Small intestine (tissue), 7 donors: ENCODE measurements around the gene ZMIZ1. TPM values are rescaled to one million over a fixed set of nuclear protein-coding genes. Genes with fewer than 3 reads are reported as not detected.

ENCODE experiments used
- DNase-seq, 2 donors: peaks; one replicate each; pipeline versions ENCODE4 v3.0.0 to v3.0.0-alpha.2; 2013
- FAIRE-seq: peaks from 2 replicates; lab custom pipeline; 2012; peaks lifted over from hg19 to GRCh38; lab: Jason Lieb, UNC
- H3K27ac ChIP-seq, 3 donors: one replicate each; pipeline ENCODE4 v1.5.1; 2013; ENCODE audit warnings: low read length in 2 of 3, mild to moderate bottlenecking in 2 of 3, control low read depth in 1 of 3, inconsistent platforms in 1 of 3, low read depth in 1 of 3, moderate library complexity in 1 of 3
- H3K27me3 ChIP-seq, 3 donors: one replicate each; pipeline ENCODE4 v1.6.1; 2013; ENCODE audit warnings: low read length in 3 of 3, inconsistent platforms in 1 of 3; ENCODE audit not compliant: control insufficient read depth in 3 of 3, insufficient read depth in 3 of 3
- H3K36me3 ChIP-seq, 3 donors: one replicate each; pipeline ENCODE4 v1.6.1; 2013; ENCODE audit warnings: low read length in 3 of 3, inconsistent platforms in 1 of 3, low read depth in 1 of 3, mild to moderate bottlenecking in 1 of 3, moderate library complexity in 1 of 3; ENCODE audit not compliant: control insufficient read depth in 3 of 3, insufficient read depth in 2 of 3
- H3K4me1 ChIP-seq, 3 donors: one replicate each; pipeline ENCODE4 v1.6.1; 2013; ENCODE audit warnings: low read length in 2 of 3, inconsistent platforms in 1 of 3, low read depth in 1 of 3, mild to moderate bottlenecking in 1 of 3, moderate library complexity in 1 of 3; ENCODE audit not compliant: control insufficient read depth in 3 of 3, insufficient read depth in 2 of 3
- H3K4me3 ChIP-seq, 3 donors: one replicate each; pipeline ENCODE4 v1.5.1; 2013; ENCODE audit warnings: low read length in 3 of 3, control low read depth in 1 of 3, inconsistent platforms in 1 of 3, low read depth in 1 of 3, mild to moderate bottlenecking in 1 of 3, moderate library complexity in 1 of 3
- H3K9me3 ChIP-seq, 2 donors: one replicate each; pipeline ENCODE4 v1.6.1; 2013; ENCODE audit warnings: low read depth in 1 of 2, low read length in 1 of 2; ENCODE audit not compliant: control insufficient read depth in 2 of 2, insufficient read depth in 1 of 2
- WGBS, 3 donors: extraction: QIAGEN DNeasy Blood & Tissue Kit; methylation state at CpG; one replicate each; pipeline ENCODE4 v1.1.7; 2013; 5-methylcytosine and 5-hydroxymethylcytosine counted together
- polyA plus RNA-seq, 4 donors: library from polyadenylated mRNA; stranded (reverse) in 3 of 4; unstranded in 1 of 4; fragments of 200-250 nt in 3 of 4; fragments of 120-200 nt in 1 of 4; gene quantifications; one replicate each; pipeline versions ENCODE4 v1.2.1 to v1.2.3, GENCODE V29; 2013
- donor health status: healthy with polysubstance abuse.
- donor health status: control.
- donor health status: control.
- donor health status: Bipolar disorder and iron deficiency.
- donor health status: healthy.

Gene ZMIZ1
- polyA plus RNA-seq, 4 donors: 15.1 to 40.7 (median 19.9) TPM

GRCh38 chr10:79181698-79182521 lies 113.1 kb downstream of the ZMIZ1 start:
- no peak for FAIRE-seq
- Histone ChIP-seq H3K36me3 (peaks cover 0 to 86% (median 0%) of the 10 kb centered on the region in 3 donors), H3K27ac (peak overlapping the region in 1 of 3 donors; percentile 36), H3K9me3 (no peaks in the 10 kb centered on the region), H3K4me1 (peaks cover 3 to 58% (median 19%) of the 10 kb centered on the region in 3 donors), H3K27me3 (no peaks in the 10 kb centered on the region), H3K4me3 (no peak overlapping the region)
- no peak for DNase-seq
- WGBS, 3 donors: 74 to 82% (median 81%) methylated on average over 15 of the region's 15 CpGs

GRCh38 chr10:79182781-79183467 lies 114.2 kb downstream of the ZMIZ1 start:
- H3K4me1 ChIP-seq: peaks cover 6 to 67% (median 25%) of the 10 kb centered on the region in 3 donors
- H3K36me3 ChIP-seq: peaks cover 0 to 85% (median 0%) of the 10 kb centered on the region in 3 donors
- no peaks in the 10 kb centered on the region for H3K27me3 ChIP-seq
- peak; percentile 44 to 86 for DNase-seq
- no peak for FAIRE-seq
- peak overlapping the region in 2 of 3 donors; percentile 22 to 36 for H3K27ac ChIP-seq
- no peaks in the 10 kb centered on the region for H3K9me3 ChIP-seq
- 42 to 55% (median 42%) methylated on average over 14 of the region's 14 CpGs for WGBS, 3 donors
- H3K4me3 ChIP-seq: no peak overlapping the region

DNA sequence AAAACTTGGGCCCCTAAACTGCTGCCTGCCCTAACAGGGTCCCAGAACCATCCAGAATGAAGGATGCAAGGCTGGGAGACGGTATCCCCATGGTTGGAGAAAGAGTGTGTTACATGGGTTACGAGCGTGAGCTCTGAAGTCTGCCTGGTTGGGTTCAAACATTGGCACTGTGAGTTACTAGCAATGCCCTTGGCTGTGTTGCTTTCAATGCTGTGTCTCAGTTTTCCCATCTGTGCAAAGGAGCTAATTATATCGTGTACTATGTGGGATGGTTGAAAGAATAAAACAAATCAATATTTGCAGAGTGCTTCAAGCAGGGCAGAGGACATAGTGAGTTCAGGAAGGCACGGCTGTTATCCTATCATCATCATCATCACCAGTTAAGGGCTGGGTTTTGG lies 114.7 kb downstream of the ZMIZ1 start:
- peak in 1 of 2 donors; percentile 15 for DNase-seq
- H3K4me3 ChIP-seq: no peak overlapping the region
- H3K9me3 ChIP-seq: no peaks in the 10 kb centered on the region
- H3K4me1 ChIP-seq: peaks cover 6 to 68% (median 27%) of the 10 kb centered on the region in 3 donors
- H3K36me3 ChIP-seq: peaks cover 0 to 80% (median 0%) of the 10 kb centered on the region in 3 donors
- 63 to 82% (median 70%) methylated on average over 5 of the region's 5 CpGs for WGBS, 3 donors
- no peaks in the 10 kb centered on the region for H3K27me3 ChIP-seq
- peak overlapping the region in 2 of 3 donors; percentile 6 to 36 for H3K27ac ChIP-seq
- no peak for FAIRE-seq

GRCh38 chr10:79184145-79184625 lies 115.4 kb downstream of the ZMIZ1 start:
- no peaks in the 10 kb centered on the region for H3K27me3 ChIP-seq
- no peaks in the 10 kb centered on the region for H3K9me3 ChIP-seq
- H3K4me1 ChIP-seq: peaks cover 6 to 75% (median 28%) of the 10 kb centered on the region in 3 donors
- WGBS, 3 donors: 25 to 42% (median 29%) methylated on average over 7 of the region's 7 CpGs
- DNase-seq: peak; percentile 58 to 92
- FAIRE-seq: no peak
- peak overlapping the region; percentile 15 to 36 (median 30) for H3K27ac ChIP-seq
- H3K36me3 ChIP-seq: peaks cover 0 to 80% (median 0%) of the 10 kb centered on the region in 3 donors
- H3K4me3 ChIP-seq: no peak overlapping the region

DNA sequence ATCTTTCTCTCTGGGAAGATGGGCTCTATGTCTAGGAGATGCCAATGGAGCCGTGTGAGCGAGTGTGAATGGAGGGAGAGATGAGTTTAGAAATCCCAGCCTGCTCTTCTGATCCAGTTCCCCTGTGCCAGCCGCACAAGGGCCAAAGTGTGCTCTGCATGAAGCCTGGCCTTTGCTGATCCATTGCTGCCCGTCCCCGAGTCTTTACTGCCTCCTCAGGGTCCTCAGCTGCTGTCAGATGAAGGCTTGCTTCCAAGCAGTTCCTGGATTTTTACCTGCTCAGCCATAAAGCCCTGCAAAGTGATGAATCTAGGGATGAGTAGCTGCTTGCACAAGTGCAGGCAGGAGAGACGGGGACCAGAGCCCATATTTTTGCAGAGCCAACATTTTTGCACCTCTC lies 115.9 kb downstream of the ZMIZ1 start:
- WGBS, 3 donors: 46 to 55% (median 50%) methylated on average over 6 of the region's 6 CpGs
- Histone ChIP-seq H3K4me1 (peaks cover 6 to 75% (median 28%) of the 10 kb centered on the region in 3 donors), H3K36me3 (peaks cover 0 to 80% (median 0%) of the 10 kb centered on the region in 3 donors), H3K27me3 (no peaks in the 10 kb centered on the region), H3K9me3 (no peaks in the 10 kb centered on the region), H3K4me3 (no peak overlapping the region), H3K27ac (peak overlapping the region; percentile 6 to 30 (median 15))
- FAIRE-seq: no peak
- no peak for DNase-seq

DNA sequence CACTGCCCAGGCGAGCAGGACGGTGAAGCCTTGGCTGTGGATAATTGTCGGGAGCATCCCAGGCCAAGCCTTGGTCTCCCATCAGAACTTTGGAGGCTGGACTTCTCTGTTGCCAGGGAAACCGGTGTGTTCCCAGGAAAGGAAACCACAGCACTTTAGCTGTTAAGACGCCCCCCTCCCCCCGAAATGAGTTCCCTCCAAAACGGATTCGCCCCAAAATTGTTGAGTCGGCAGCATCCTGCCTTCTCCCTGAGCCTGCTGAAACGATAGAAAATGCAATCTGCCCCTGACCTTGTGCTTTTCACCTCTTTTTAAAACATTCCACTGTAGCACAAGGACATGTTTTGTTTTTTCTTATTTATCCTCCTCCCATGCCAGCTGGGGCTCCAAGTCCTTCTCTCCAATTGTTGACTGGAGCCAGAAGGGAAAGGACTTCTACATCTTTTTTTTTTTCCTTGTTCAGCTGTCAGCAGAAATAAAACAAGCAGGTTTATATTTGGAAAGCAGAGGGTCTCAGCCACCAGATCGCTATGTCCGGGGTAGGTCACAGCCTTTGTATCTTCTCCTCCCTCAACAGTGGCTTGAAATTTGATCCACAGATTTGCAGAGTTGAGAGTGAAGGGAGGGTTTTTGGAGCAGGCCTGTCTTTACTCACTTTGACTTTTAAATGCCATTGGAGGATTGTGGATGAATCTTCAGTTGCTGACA lies 116.5 kb downstream of the ZMIZ1 start:
- Histone ChIP-seq H3K27ac (peak overlapping the region; percentile 12 to 60 (median 60)), H3K4me3 (no peak overlapping the region), H3K27me3 (no peaks in the 10 kb centered on the region), H3K4me1 (peaks cover 6 to 75% (median 28%) of the 10 kb centered on the region in 3 donors), H3K36me3 (peaks cover 0 to 79% (median 0%) of the 10 kb centered on the region in 3 donors), H3K9me3 (no peaks in the 10 kb centered on the region)
- DNase-seq: no peak
- 44 to 67% (median 51%) methylated on average over 12 of the region's 12 CpGs for WGBS, 3 donors
- no peak for FAIRE-seq

- Histone ChIP-seq H3K27me3 (no peaks in the 10 kb centered on the region), H3K4me3 (no peak overlapping the region), H3K27ac (peak overlapping the region; percentile 12 to 60 (median 60)), H3K9me3 (no peaks in the 10 kb centered on the region), H3K4me1 (peaks cover 6 to 75% (median 28%) of the 10 kb centered on the region in 3 donors), H3K36me3 (peaks cover 0 to 74% (median 0%) of the 10 kb centered on the region in 3 donors)
- 16 to 33% (median 22%) methylated on average over 7 of the region's 7 CpGs for WGBS, 3 donors
- DNase-seq (peak; percentile 48 to 60), FAIRE-seq (no peak)
Observed at GRCh38 chr10:79185796-79186374, 117.1 kb downstream of the ZMIZ1 start.
